ENCODE results near the gene JAG2.

JAG2 gene

GRCh38 chr14:105108516-105108864, 60.1 kb downstream of the JAG2 start:
- no peak for DNase-seq

- no peak for DNase-seq
Observed at GRCh38 chr14:105107781-105108515, 60.6 kb downstream of the JAG2 start.

DNA sequence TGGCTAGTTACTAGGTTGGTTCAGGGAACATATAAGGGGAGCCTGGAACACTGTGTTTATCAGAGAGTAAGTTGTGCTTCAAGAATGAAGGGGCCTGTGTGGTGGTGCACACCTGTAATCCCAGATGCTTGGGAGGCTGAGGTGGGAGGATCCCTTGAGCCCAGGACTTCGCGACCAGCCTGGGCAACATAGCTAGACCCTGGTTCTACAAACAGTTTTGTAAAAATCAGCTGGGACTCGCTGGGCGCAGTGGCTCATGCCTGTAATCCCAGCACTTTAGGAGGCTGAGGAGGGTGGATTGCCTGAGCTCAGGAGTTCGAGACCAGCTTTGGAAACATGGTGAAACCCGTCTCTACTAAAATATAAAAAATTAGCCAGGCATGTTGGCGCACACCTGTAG, 61.2 kb downstream of the JAG2 start:
- DNase-seq: no peak

DNA sequence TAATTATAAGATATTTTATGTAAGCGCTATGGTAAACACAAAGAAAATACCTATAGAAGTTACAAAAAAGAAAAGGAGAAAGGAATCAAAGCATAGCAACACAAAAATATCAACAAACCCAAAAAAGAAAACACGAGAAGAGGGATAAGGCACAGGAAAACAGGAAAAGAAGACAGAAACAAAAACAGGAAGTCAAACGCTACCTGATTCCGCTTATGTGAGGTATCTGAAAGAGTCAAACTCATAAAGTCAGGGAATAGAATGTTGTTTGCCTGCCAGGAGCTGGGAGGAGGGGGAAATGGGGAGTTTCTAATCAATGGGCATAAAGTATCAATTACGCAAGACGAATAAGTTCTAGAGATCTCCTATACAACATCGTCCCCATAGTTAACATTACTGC, 63.4 kb downstream of the JAG2 start:
- DNase-seq: no peak

DNA sequence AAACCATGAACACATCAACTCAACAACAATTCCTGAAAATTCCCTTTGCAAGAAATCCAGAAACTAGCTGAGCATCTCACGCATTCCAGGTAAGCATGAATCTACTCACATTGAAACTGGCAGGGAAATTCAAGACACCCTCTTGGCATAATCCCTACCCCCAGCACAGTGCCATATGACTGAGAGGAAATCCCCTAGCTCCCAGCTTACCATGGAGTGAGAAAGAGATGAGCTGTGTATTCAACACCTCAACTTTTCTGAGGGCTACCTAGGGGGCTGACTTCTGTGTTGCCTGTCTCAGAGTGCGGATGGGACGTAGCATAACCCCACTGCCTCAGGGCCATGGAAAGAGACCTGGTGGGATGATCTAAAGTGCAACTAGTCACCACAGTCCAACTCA, 65.7 kb downstream of the JAG2 start:
- no peak for DNase-seq

DNA sequence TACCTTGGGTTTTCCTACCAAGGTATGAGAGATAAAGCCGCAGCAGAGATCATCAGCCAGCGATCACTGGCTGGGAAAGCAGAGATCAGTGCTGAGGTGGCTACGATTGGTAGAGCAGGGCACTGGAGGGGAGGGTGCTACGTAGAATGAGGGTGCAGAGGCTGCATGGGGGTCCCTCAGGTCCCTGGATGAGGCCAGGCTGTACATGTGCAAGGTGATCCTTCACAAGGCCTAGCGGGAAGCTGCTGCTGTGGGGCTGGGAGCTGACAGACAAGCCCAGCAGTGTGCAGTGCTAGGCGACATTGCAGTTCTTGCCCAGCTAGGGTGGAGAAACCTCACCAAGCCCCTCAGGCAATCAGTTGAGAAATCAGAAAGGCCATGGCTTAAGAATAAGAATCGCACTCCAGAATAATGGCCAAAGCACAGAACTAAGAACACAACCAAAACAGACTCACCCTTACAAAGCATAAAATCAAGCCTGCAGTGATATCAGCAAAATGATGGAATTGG, 66.2 kb downstream of the JAG2 start:
- DNase-seq: no peak

- DNase-seq: no peak
Observed at GRCh38 chr14:105100910-105101309, 67.7 kb downstream of the JAG2 start.

DNA sequence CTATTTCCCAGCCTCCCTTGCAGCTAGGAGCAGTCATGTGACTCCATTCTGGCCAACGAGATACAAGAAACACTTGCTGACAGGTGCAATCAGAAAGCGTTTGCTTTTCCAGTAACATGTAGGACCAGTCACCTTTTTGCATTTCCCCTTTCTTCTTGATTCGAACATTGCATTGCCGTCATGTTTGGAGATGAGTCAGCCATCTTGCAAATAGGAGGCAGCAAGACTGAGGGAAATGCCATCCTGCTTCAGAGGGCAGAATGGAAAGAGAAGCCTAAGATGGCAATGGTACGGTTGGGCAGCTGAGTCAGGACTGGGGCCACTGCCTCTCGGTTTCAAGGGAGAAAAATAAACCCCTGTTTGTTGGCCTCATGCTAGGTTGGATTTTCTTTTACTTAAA, 68.8 kb downstream of the JAG2 start:
- DNase-seq: no peak

DNA sequence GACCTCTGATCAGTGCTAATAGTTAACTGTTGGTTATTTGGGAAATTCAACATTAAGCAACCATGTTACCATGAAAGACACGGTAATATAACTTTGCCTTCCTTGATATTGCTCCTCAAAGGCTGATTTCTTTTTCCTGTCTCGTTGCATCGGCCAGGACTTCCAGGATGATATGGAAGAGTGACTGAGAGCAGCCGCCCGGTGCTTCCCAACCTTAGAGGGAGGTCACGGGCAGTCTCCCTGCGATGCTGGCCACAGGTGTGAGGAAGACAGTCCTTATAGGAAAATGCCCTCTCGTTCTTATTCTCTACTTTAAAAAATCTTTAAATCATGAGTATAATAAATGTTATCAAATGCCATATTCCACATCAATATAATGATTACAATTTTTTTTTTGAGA, 70.3 kb downstream of the JAG2 start:
- no peak for DNase-seq

GRCh38 chr14:105097794-105098127, 70.8 kb downstream of the JAG2 start:
- no peak for DNase-seq

- no peak for DNase-seq
Observed at GRCh38 chr14:105096206-105096875, 72.2 kb downstream of the JAG2 start.

DNA sequence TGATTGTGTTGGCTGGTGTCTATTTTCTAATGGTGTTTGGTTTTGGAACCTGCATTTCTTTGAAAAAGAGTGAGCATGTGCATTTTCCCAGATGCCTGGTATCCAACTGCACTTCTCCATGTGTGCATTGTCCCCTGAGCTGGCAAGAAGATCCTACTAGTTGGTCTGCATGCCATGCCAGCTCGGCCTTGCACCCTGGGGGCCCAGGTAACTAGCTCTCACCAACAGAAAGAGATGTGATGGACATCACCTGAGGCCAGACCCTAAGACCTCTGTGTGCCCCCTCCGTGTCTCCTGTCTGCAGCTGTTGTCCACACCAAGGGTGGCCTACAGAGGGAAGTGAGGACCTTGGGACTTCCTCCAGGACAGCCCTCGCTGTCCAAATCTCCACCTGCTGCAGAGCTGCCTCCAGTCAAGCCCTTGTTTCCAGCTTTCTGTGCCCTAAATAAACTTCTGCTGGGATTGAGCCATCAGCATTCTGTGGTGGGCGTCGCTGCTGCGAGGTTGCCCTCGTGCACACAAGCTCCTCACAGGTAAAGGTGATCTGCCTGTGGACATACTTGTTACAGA, 73.3 kb downstream of the JAG2 start:
- DNase-seq: no peak

DNA sequence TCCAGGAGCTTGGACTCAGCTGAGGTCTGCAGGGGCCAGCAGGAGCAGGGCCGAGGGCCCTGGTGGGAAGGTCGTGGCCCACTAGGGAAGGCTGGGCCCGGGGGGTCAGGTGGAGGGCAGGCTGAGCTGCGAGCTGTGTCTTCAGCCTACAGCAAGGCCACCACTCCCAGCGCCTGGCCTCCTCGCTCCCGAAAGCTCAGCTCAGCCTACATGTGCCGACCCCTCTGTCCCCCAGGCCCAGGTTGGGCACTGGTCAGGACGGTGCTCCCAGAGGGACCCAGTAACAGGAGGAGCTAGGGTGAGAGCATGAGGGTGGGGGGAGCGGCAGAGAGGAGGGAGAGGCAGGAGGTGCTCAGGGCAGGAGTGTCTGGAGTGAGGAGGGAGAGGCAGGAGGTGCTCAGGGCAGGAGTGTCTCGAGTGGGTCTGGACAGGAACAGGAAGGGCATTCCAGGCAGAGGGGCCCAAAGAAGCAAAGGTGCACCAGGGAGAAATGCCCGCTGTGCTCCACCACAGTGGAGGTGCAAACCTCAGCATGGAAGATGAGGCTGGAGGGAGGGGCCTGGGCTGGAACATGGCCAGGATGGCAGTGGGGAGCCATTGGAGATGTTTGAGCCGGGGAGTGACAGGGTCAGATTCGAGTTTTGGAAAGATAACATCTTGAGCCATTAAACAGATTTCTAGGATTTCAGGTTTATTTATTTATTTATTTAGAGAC, 74.2 kb downstream of the JAG2 start:
- DNase-seq: no peak

GRCh38 chr14:105093431-105094192, 75.0 kb downstream of the JAG2 start:
- peak; percentile 61 for DNase-seq

- peak; percentile 57 for DNase-seq
Observed at GRCh38 chr14:105093038-105093430, 75.5 kb downstream of the JAG2 start.

- no peak for DNase-seq
Observed at GRCh38 chr14:105092171-105093037, 76.2 kb downstream of the JAG2 start.

DNA sequence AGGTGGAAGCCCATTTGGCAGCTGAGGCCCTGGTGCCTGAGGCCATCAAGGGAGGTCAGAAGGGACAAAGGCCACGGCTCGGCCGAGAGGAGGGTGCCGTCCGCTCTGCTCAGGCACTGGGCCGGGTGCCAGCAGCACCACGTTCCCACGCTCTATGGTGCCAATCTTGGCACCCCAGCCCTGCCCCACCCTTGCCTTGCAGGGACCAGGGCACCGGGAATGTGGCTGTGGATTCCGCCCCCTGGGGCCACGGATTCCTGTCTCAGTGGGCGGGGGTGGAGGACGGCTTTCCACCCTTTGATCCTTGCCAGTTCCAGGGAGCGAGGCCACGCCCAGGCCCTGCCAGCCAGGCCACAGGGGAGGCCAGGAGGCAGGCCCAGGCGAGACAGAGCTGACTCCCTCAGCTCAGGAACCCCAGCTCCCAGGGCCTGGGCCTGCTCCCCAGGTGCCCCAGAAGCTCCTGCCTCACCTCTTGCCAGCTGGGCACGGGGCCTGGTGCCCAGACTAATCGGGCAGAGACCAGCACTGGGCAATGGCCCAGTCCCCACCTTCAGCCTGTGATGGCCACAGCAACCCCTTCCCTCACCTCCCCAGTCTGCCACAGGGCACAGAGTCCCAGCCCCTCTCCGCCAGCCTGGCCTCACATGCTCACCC, 76.9 kb downstream of the JAG2 start:
- no peak for DNase-seq

GRCh38 chr14:105091054-105091516, 77.5 kb downstream of the JAG2 start:
- no peak for DNase-seq
